Measurements from ENCODE around the gene ADAM19.

The ADAM19 gene

GRCh38 chr5:157594675-157595459 lies 19.3 kb upstream of the ADAM19 start:
- DNase-seq (ENCODE audit: low spot score) = no peak

DNA sequence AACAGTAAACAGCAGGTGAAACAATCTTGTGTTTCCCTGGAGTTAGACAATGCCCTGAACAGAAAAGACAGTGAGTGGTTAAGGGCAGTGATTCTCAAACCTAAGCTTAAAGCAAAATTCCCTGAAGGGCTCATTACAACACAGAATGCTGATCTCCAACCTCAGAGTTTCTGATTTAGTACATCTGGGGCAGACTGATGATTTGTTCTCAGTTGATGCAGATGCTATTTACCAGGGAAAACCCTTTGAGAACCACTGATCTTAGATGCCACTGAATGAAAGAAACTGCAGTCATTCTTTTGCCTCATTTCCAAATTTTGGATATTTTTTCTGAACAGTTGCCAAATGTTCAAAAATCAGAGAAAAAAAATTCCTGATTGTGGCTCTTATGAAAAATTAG lies 18.7 kb upstream of the ADAM19 start:
- DNase-seq (ENCODE audit: low spot score) = no peak

DNA sequence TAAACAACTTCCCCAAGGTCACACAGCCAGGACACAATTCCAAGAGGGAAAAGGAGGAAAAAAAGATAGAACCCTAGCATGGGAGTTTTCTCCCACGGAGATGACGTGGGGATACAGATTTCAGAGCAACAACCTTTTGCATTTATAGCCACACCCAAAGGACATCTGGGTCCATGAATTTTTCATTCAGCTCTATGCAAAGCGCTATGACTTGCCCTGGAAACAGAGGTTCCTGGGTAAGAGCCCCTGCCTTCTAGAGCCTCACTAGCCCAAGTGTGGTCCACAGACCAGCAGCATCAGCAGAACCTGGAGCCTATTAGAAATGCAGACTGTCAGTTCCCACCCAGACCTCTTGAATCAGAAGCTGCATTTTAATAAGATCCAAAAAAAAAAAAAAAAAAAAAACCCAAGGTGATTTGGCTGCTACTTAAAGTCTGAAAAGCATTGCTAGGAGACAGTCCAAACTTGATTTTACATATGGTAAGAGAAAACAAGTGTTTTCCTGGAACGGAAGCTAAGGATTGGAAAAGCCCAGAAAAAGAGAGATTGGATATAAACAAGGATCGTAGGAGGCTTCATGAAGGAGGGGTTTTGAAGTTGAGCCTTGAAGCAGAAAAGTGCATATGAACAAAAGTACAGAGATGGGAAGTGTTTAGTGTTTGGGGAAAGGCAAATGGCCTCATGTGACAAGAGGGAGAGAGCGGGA lies 17.6 kb upstream of the ADAM19 start:
- DNase-seq (ENCODE audit: low spot score) = no peak

- no peak for DNase-seq (ENCODE audit: low spot score)
Measured at GRCh38 chr5:157592594-157592993, 17.0 kb upstream of the ADAM19 start.

DNA sequence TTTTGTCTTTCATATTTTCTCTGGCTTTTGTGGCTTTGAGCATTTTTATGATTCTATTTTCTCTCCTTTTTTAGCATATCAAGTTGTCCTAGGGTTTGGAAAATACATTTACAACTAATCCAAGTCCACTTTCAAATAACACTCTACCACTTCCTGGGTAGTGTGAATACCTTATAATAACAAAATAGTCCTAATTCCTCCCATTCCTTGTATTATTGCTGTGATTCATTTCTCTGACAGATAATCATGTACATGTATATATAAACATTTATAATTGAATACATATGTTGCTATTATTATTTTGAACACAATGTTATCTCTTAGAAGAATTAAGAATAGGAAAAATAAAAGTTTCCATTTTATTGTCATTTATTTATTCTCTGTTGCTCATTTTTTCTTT lies 14.9 kb upstream of the ADAM19 start:
- DNase-seq (ENCODE audit: low spot score) = no peak

DNA sequence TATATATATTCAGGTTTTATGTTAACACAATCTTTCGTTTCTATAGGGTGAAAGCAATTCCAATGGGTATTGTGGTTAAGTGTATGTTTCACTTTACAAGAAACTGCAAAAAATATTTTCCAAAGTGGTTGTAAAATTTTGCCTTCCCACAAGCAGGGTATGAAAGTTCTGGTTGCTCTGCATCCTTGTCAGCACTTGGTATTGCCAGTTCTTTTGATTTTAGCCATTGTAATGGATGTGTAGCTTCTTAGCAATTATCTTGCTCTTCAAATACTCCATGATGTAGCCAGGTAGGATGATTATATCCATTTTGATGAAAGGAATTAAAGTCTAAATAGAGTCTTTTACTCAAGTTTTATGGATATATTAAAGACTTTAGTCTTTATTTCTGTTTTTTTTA lies 9.1 kb upstream of the ADAM19 start:
- no peak for DNase-seq (ENCODE audit: low spot score)

DNA sequence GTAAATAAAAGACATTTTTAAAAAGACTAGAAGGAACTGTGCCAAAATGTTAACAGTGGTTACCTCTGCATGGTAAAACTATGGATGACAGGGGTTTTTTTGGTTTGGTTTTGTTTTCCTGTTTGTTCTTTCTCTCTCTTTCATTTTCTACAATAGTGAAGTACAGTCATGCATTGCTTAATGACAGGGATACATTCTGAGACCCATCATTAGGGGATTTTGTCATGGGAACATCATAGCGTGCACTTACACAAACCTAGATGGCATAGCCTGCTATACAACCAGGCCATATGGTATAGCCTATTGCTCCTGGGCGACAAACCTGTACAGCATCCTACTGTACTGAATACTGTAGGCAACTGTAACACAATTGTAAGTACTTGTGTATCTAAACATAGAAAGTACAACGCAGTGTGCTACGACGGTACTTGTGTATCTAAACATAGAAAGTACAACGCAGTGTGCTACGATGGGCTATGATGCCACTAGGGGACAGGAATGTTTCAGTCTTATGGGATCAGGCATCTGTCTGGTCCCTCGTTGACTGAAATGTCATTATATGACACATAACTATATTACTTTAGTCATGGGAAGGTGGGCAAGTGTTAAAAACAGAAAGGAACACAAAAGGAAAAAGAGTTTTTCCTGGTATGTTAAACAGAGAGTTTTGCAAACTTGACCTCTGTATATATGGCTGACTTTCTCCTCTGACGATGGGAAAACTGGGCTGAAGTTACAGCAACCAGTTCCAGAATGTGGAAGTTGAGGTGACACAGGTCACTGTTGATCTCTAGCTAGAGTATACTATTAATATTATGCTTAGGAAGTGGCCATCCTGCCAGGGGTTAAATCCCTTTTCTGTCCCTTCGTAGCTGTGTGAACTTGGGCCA lies 7.4 kb upstream of the ADAM19 start:
- no peak for DNase-seq (ENCODE audit: low spot score)

- DNase-seq (ENCODE audit: low spot score) = no peak
Measured at GRCh38 chr5:157581901-157582300, 6.3 kb upstream of the ADAM19 start.

GRCh38 chr5:157578079-157578780 lies 2.7 kb upstream of the ADAM19 start:
- no peak for DNase-seq (ENCODE audit: low spot score)

DNA sequence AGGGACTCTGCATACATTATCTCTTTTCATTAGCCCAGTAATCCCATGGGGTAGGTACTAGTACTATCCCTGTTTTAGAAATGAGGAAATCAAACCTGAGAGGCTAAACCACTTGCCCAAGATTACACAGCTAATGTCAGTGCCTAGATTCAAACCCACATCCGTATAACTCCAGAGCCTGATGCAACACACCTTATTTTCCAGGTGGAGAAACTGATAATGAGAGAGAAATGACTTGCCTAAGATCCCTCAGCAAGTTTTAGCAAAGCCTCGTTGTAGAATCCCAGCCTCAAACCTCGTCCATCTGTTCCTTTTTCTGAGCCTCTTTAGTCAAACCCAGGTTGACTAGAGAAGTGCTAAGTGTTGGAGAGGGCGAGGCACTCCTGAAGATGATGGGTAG lies 1.1 kb upstream of the ADAM19 start:
- DNase-seq (ENCODE audit: low spot score) = no peak

- DNase-seq (ENCODE audit: low spot score) = no peak
Measured at GRCh38 chr5:157574456-157575380, 857 bp downstream of the ADAM19 start.

DNA sequence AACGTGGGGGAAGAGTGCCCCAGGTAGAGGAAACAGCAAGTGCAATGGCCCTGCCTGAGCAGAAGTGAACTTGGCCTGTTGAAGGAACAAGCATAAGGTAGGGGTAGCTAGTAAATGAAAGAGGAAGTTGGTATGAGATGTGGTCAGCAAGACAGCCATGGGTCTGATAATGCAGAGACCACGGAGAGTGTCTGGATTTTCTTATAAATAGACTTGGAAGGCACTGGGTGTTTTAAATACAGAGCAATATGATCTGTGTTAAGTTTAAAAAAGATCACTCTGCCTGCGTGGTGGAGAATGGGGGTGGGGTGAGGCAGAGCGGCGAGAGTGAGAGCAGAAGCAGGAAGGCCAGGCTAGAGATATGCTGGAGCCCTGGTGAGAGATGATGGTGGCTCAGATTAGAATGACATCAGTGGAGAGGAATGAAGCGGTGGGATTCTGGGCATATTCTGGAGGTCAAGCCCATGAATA lies 4.2 kb downstream of the ADAM19 start:
- DNase-seq (ENCODE audit: low spot score) = peak; percentile 57

DNA sequence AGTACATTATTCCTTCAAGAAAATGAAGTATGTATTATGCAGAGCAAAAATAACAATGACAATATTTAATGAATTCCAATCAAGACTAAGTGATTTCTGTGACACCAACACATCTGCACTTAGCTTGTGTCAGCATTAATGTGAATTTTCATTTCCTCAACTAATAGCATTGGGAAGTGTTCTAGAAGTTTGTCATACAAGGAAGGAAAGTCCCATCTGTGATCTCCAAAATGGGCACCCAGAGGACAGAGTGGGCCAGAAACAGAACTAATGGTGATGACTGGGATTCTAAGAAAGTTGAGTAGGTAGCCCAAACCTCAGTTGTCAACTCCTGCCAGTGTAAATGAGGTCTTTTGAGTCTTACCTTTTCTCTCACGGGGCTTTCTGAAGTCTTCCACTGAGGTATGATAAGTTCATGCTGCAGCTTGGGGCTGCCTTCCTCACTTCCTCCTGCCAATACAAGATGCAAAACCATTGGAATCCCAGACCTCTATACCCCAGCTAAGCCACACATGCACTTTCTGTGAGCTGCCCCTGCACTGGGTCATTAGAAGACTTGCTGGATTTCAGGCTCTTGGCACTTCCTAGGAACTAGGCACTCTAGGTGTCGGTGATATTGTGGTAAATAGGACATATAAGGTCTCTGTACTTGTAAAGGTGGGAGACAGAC lies 4.9 kb downstream of the ADAM19 start:
- no peak for DNase-seq (ENCODE audit: low spot score)

- no peak for DNase-seq (ENCODE audit: low spot score)
Measured at GRCh38 chr5:157568720-157569119, 6.9 kb downstream of the ADAM19 start.

GRCh38 chr5:157568222-157568621 lies 7.4 kb downstream of the ADAM19 start:
- DNase-seq (ENCODE audit: low spot score) = no peak

GRCh38 chr5:157566902-157567489 lies 8.6 kb downstream of the ADAM19 start:
- DNase-seq (ENCODE audit: low spot score) = no peak

DNA sequence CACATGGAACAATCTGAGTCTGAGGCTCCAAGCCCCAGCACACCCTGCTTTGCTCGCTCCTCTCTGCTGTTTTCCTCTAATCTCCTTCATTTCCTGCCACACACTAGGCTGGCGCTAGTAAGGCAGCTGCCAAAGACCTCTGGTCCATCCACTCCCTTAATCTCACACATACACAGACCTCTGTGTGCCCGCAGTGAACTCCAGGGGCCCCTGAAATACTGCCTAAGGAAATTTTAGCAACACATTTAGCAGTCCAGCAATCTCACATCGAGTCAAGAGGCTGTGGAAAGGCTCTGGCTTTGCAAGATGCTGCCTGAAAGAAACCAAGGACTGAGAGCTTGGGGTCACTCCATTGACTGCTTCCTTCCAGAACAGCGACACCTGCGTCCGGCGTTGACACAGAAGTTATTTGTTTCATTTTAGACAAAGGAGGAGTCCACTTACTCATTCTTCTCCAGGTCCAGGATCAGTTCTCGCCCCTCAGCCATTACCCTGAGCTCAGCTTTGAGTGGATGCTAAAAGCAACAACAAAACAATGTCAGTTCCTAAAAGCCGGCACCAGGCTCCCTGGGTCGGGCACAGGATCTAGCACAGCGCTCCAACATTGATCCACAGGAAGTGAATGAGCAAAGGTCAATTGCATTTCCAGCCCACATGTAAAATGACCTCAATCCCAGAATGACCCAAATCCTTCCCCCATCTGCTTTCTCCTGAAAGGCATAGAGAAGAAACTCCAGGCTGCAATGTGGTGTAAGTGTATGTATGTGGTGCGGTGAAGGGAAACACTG lies 11.5 kb downstream of the ADAM19 start:
- DNase-seq (ENCODE audit: low spot score) = no peak

DNA sequence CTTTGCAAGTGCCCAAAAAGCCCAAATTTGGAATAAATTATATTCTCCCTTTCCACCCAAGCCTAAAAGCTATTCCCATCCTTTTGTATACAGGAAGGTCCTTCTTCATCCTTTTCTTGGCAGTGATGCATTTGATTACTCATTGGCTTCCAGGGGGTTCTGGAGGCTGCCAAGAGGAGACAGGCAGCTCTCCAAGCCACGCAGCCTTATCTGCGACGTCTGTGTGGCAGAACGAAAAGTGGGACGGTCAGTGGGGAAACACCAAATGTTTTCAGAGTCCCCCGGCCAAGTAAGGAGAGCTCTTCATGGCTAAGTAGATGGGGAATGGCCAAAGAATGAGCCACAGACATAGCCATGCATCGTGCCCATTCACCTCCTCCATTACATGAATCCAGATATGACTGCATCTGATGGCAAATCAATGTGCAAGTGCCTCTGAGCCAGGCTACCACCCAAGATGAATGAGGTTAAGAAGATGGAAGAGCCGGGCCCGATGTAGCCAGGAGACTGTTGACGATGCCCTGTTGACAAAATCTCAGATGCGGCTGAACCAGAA lies 12.1 kb downstream of the ADAM19 start:
- peak; percentile 80 for DNase-seq (ENCODE audit: low spot score)

GRCh38 chr5:157562111-157562581 lies 13.4 kb downstream of the ADAM19 start:
- no peak for DNase-seq (ENCODE audit: low spot score)
